A673 (cell line): ENCODE results near the gene IRX4. TPM values are rescaled to one million over a fixed set of nuclear protein-coding genes. Genes with fewer than 3 reads are reported as not detected.

ENCODE experiments used
- BruUV-seq: library from RNA; stranded (reverse); fragments of 400-500 nt; replicated peaks from 2 replicates; lab custom pipeline; 2021; lab: Mats Ljungman, UMichigan
- CTCF ChIA-PET: fragments of 300-600 bp; sonication (Branson Sonifier 250); formaldehyde crosslinking; loops from one replicate; lab custom pipeline; 2022; ENCODE audit warnings: antibody characterized with exemption; lab: Charles Lee
- POLR2A ChIA-PET: fragments of 300-600 bp; sonication (Branson Sonifier 250); formaldehyde crosslinking; loops from one replicate; lab custom pipeline; 2022; ENCODE audit warnings: antibody characterized with exemption; ENCODE audit not compliant: low non-redundant PET; lab: Charles Lee
- DNase-seq: peaks from one replicate; pipeline ENCODE4 v3.0.0-alpha.2; 2015; ENCODE audit warnings: low spot score
- H3K27ac ChIP-seq: fragments of 200-600 bp; sonication (generic); 2 replicates; pipeline ENCODE4 v1.5.1; 2016; ENCODE audit warnings: mixed run types, low read depth, mild to moderate bottlenecking, mixed read lengths, antibody characterized with exemption, low read length; ENCODE audit not compliant: poor library complexity, severe bottlenecking
- H3K27me3 ChIP-seq: fragments of 200-600 bp; sonication (generic); replicated peaks from 2 replicates; pipeline ENCODE4 v1.6.1; 2017; ENCODE audit warnings: mixed run types, low read depth, mild to moderate bottlenecking, mixed read lengths, antibody characterized with exemption, low read length; ENCODE audit not compliant: insufficient read depth, poor library complexity
- H3K36me3 ChIP-seq: fragments of 200-600 bp; sonication (generic); 2 replicates; pipeline ENCODE4 v1.6.1; 2016; ENCODE audit warnings: mixed run types, mild to moderate bottlenecking, mixed read lengths, antibody characterized with exemption, low read length; ENCODE audit not compliant: insufficient read depth, poor library complexity, severe bottlenecking
- H3K4me1 ChIP-seq: fragments of 200-600 bp; sonication (generic); 2 replicates; pipeline ENCODE4 v1.6.1; 2017; ENCODE audit warnings: mixed run types, mild to moderate bottlenecking, mixed read lengths, antibody characterized with exemption, low read length; ENCODE audit not compliant: insufficient read depth, poor library complexity, severe bottlenecking
- H3K4me3 ChIP-seq: fragments of 200-600 bp; sonication (generic); 2 replicates; pipeline ENCODE4 v1.5.1; 2016; ENCODE audit warnings: low read depth, mixed run types, mild to moderate bottlenecking, mixed read lengths, low read length; ENCODE audit not compliant: poor library complexity, severe bottlenecking
- H3K9me3 ChIP-seq: fragments of 200-600 bp; sonication (generic); 2 replicates; pipeline ENCODE4 v1.6.1; 2016; ENCODE audit warnings: mixed run types, low read depth, mild to moderate bottlenecking, mixed read lengths, antibody characterized with exemption, low read length; ENCODE audit not compliant: poor library complexity, severe bottlenecking
- CTCF ChIP-seq: fragments of 300-800, 200-600 bp; sonication (generic); conservative IDR thresholded peaks from 2 replicates; pipeline ENCODE4 v1.5.1; 2017; ENCODE audit warnings: low read depth, mild to moderate bottlenecking, antibody characterized with exemption, low read length, moderate library complexity, mixed read lengths
- EZH2 ChIP-seq: fragments of 200-600 bp; sonication (generic); IDR thresholded peaks from 2 replicates; pipeline ENCODE4 v1.6.1; 2017; ENCODE audit warnings: borderline replicate concordance, low read depth, mild to moderate bottlenecking, mixed read lengths, antibody characterized with exemption, low read length; ENCODE audit not compliant: poor library complexity, severe bottlenecking
- intact Hi-C: fragments of 100-400 bp; cut with micrococcal nuclease; formaldehyde crosslinking; loops from one replicate; pipeline ENCODE4 v1.10.0; 2022; ENCODE audit not compliant: unreplicated experiment
- total RNA-seq: library from RNA; stranded (reverse); gene quantifications from 2 replicates; pipeline ENCODE4 v1.2.3, GENCODE V29; 2021

The IRX4 gene
- total RNA-seq, 1 experiment from 2014 or later, result not detected

DNA sequence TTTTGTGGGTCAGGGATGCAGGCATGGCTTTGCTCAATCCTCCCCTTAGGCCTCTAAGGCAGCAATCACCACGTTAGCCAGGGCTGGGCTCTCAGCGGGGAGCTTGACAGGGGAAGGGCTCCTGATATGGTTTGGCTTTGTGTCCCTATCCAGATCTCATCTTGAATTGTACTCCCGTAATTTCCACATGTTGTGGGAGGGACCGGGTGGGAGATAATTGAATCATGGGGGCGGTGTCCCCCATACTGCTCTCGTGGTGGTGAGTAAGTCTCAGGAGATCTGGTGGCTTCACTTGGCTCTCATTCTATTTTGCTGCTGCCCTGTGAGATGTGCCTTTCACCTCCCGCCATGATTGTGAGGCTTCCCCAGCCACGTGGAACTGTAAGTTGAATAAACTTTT lies 11.5 kb upstream of the IRX4 start:
- TF ChIP-seq CTCF, result no peak
- no peak for TF ChIP-seq EZH2
- intact Hi-C loops, result no loop called here
- no peaks in the 10 kb centered on the region for H3K9me3 ChIP-seq
- DNase-seq, result no peak
- POLR2A ChIA-PET, result no interaction called here
- CTCF ChIA-PET, result no interaction called here
- H3K27me3 ChIP-seq, result peaks cover 100% of the 10 kb centered on the region
- no TSS peak for BruUV-seq
- no peak overlapping the region for H3K27ac ChIP-seq
- H3K4me3 ChIP-seq, result no peak overlapping the region
- H3K4me1 ChIP-seq, result no peaks in the 10 kb centered on the region
- H3K36me3 ChIP-seq, result no peaks in the 10 kb centered on the region

DNA sequence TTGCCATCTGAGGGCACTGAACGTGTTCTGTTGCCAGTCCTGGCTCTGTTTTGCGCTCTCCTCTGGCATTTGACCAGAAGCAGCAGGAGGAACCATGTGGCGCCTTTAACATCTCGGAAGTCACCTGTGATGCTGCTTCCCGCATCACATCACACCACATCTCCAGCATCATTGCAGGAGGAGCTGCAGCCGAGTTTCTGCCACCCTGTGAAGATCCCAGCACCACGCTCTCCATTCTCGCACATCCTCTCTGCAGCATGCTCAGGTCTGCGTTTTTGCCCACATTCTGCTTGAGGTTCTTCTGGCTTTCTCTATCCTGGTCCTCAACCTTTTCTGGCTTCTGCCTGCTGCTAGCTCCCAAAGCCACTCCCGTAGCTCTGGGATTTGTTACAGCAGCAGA lies 11.0 kb upstream of the IRX4 start:
- no peak for DNase-seq
- no TSS peak for BruUV-seq

DNA sequence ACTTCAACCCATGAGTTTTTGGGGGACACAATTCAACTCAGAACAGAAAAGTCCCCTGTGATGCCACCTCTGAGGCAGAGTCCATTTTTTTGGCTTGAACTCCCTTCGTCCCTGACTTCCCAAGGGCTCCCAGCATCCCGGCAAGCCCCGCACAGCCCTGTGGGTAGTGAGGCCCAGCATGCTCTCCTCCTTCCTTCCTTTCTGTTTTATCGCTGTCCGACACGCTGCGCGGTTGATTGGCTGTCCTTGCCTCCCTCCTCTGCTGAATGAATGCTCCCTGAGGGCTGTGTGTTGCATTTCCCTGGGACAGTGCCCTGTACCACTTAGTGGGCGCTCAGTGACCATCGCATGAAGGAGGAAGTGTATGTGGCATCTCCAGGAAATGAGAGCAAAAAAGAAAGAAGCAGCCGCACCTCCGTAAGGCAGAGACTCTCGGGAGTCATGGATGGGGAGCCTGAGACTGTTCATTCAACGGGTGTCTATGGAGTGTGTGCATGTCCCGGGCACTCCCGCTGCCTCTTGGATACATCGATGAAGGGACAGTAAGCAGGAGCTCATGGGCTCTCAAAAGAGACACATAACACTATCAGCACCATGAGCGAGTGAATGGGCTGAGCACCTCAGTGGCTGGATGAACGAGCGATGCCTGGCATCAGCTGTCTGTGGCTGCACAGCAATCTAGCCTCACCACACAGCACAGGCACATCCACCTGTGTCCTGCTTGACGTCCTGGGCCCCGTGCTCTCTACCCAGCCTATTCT lies 10.1 kb upstream of the IRX4 start:
- no TSS peak for BruUV-seq
- H3K4me3 ChIP-seq, result no peak overlapping the region
- no peaks in the 10 kb centered on the region for H3K9me3 ChIP-seq
- no peaks in the 10 kb centered on the region for H3K4me1 ChIP-seq
- H3K27me3 ChIP-seq, result peaks cover 100% of the 10 kb centered on the region
- CTCF ChIA-PET, result no interaction called here
- no peak overlapping the region for H3K27ac ChIP-seq
- TF ChIP-seq EZH2, result no peak
- no peak for TF ChIP-seq CTCF
- H3K36me3 ChIP-seq, result no peaks in the 10 kb centered on the region
- no peak for DNase-seq
- POLR2A ChIA-PET, result no interaction called here
- intact Hi-C loops, result no loop called here

More for the DNA sequence above, 11.0 kb upstream of the IRX4 start:
- Histone ChIP-seq H3K4me1 (no peaks in the 10 kb centered on the region), H3K9me3 (no peaks in the 10 kb centered on the region), H3K27me3 (peaks cover 100% of the 10 kb centered on the region), H3K27ac (no peak overlapping the region), H3K4me3 (no peak overlapping the region), H3K36me3 (no peaks in the 10 kb centered on the region)
- intact Hi-C loops, result no loop called here
- TF ChIP-seq CTCF (no peak), EZH2 (no peak)
- CTCF ChIA-PET, result no interaction called here
- POLR2A ChIA-PET, result no interaction called here
